HEK293 (cell line): ENCODE measurements around the gene MMP25.

ENCODE experiments used
- CTCF ChIP-seq: fragments of 450-650 bp; formaldehyde crosslinking; IDR thresholded peaks from 2 replicates; pipeline ENCODE4 v1.5.1; 2016; ENCODE audit warnings: missing biosample characterization, missing genetic modification characterization
- PBX3 ChIP-seq: sonication (generic); formaldehyde crosslinking; IDR thresholded peaks from 2 replicates; pipeline ENCODE4 v1.8.1; 2022; ENCODE audit warnings: mild to moderate bottlenecking, moderate library complexity, missing genetic modification reagents
- REST ChIP-seq: fragments of 450-650 bp; formaldehyde crosslinking; IDR thresholded peaks from 2 replicates; pipeline ENCODE4 v1.5.1; 2016; ENCODE audit warnings: missing biosample characterization, missing genetic modification characterization
- ZBTB26 ChIP-seq: fragments of 450-650 bp; formaldehyde crosslinking; optimal IDR thresholded peaks from 2 replicates; pipeline ENCODE3; 2016; ENCODE audit warnings: missing biosample characterization, mild to moderate bottlenecking, missing genetic modification characterization
- ZNF18 ChIP-seq: fragments of 450-650 bp; formaldehyde crosslinking; IDR thresholded peaks from 2 replicates; pipeline ENCODE4 v1.5.1; 2016; ENCODE audit warnings: missing biosample characterization, missing genetic modification characterization
- ZNF274 ChIP-seq, 2 experiments: fragments of 200-500 bp in 1 of 2; fragments of 450-650 bp in 1 of 2; sonication (Bioruptor generic) in 1 of 2; formaldehyde crosslinking in 1 of 2; IDR thresholded peaks; 2 replicates each; pipeline versions ENCODE4 v1.5.1 to v1.6.1; 2014 to 2016; ENCODE audit warnings: borderline replicate concordance in 1 of 2, inconsistent platforms in 1 of 2, low read length in 1 of 2, missing biosample characterization in 1 of 2, missing genetic modification characterization in 1 of 2
- ZNF335 ChIP-seq: fragments of 450-650 bp; formaldehyde crosslinking; conservative IDR thresholded peaks from 2 replicates; pipeline ENCODE4 v1.5.1; 2016; ENCODE audit warnings: missing biosample characterization, missing genetic modification characterization
- ZNF514 ChIP-seq: fragments of 450-650 bp; formaldehyde crosslinking; IDR thresholded peaks from 2 replicates; pipeline ENCODE4 v1.5.1; 2016; ENCODE audit warnings: missing biosample characterization, missing genetic modification characterization
- ZNF747 ChIP-seq: fragments of 450-650 bp; formaldehyde crosslinking; IDR thresholded peaks from 2 replicates; pipeline ENCODE4 v1.5.1; 2016; ENCODE audit warnings: missing biosample characterization, missing genetic modification characterization
- ZSCAN30 ChIP-seq: fragments of 450-650 bp; IDR thresholded peaks from 2 replicates; pipeline ENCODE4 v1.5.1; 2018; ENCODE audit warnings: missing biosample characterization, mild to moderate bottlenecking, missing genetic modification characterization, moderate library complexity

GRCh38 chr16:3059723-3060242 is 13.4 kb downstream of the MMP25 start:
- no peak for TF ChIP-seq CTCF (tag by site-specific recombination)
- TF ChIP-seq PBX3 (CRISPR knock-in tag) = no peak
- TF ChIP-seq ZNF335 (tag by site-specific recombination) = no peak
- TF ChIP-seq ZNF274 (IDR thresholded peaks at IDR 0.05; ENCODE audit: low read length) = no peak
- TF ChIP-seq ZNF274 (tag by site-specific recombination; IDR thresholded peaks at IDR 0.05; ENCODE audit: borderline replicate concordance) = no peak
- TF ChIP-seq ZNF747 (tag by site-specific recombination) = no peak
- TF ChIP-seq REST (tag by site-specific recombination) = no peak
- TF ChIP-seq ZNF18 (tag by site-specific recombination) = no peak
- TF ChIP-seq ZBTB26 (tag by site-specific recombination) = no peak
- TF ChIP-seq ZNF514 (tag by site-specific recombination) = no peak
- no peak for TF ChIP-seq ZSCAN30 (tag by site-specific recombination)
